WI38 (cell line): ENCODE results near the gene TACO1.

Experiments used
- H3K4me3 ChIP-seq: 2 replicates; pipeline ENCODE4 v1.5.1; 2011; ENCODE audit warnings: low read depth, mild to moderate bottlenecking, control low read depth, low read length
- TF ChIP-seq, protein P1 (sequence below): IDR thresholded peaks from 2 replicates; pipeline ENCODE4 v1.5.1; 2012; ENCODE audit warnings: low read depth, mild to moderate bottlenecking, control low read depth, low read length

The TACO1 gene

DNA sequence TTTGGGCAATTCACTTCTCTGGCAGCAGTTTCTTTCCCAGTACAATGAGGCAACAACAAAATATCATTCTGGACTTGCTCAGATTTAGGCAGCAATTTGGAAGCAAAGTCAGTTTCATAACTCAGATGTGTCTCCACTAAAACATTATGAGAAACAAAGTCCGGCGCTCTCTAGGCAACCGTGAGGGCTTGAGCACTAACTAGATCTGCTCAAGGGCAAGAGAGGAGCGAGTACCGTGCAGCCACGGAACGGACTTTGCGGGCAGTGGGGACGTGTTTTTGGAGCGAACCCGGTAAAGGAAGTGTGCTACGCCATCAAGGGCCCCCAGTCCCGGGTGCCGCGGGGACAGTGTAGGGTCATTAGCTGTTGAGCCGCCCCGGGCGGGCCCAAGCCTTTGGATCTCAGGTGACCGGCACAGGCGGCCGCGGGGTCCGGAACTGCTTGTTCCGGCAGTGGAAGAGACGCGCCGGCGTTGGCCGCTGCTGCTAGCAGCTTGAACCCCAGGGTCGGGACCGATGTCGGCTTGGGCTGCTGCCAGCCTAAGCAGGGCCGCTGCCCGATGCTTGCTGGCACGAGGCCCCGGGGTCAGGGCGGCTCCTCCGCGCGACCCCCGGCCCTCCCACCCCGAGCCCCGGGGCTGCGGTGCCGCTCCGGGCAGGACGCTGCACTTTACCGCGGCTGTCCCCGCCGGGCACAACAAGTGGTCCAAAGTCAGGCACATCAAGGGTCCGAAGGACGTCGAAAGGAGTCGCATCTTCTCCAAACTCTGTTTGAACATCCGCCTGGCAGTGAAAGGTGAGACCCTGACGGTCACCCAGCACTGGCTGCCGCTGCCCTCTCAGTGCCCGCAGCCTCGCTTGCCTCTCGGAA lies at the start of gene TACO1:
Gene TACO1 (plus strand): TSS at position 327 of the 870 bp plus-strand sequence. CDS start 189 bp downstream, at position 516.
- TF ChIP-seq, protein P1, sequence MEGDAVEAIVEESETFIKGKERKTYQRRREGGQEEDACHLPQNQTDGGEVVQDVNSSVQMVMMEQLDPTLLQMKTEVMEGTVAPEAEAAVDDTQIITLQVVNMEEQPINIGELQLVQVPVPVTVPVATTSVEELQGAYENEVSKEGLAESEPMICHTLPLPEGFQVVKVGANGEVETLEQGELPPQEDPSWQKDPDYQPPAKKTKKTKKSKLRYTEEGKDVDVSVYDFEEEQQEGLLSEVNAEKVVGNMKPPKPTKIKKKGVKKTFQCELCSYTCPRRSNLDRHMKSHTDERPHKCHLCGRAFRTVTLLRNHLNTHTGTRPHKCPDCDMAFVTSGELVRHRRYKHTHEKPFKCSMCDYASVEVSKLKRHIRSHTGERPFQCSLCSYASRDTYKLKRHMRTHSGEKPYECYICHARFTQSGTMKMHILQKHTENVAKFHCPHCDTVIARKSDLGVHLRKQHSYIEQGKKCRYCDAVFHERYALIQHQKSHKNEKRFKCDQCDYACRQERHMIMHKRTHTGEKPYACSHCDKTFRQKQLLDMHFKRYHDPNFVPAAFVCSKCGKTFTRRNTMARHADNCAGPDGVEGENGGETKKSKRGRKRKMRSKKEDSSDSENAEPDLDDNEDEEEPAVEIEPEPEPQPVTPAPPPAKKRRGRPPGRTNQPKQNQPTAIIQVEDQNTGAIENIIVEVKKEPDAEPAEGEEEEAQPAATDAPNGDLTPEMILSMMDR, result no peak
- H3K4me3 ChIP-seq, result peak within 1 kb of the TSS; percentile 82

DNA sequence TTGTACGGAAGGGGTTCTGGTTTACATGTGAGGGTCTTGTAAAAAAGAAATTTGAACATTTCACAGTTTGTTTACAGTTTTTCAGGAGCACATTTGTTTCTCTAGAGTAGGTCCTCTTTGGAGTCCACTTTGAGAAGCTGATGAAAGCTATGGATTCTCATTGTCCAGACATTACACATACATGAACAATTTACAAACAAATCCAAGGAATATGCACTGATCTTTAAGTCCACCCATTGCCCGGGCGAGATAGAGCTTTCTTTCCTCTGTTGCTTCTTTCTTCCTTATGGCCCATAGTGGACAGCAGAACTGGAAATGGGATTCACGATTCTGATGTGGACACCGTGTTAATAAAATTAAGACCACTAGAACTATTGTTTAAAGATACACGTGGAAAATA lies 48.5 kb upstream of the TACO1 start:
- TF ChIP-seq, protein P1, result no peak
- peak overlapping the region; percentile 82 for H3K4me3 ChIP-seq

DNA sequence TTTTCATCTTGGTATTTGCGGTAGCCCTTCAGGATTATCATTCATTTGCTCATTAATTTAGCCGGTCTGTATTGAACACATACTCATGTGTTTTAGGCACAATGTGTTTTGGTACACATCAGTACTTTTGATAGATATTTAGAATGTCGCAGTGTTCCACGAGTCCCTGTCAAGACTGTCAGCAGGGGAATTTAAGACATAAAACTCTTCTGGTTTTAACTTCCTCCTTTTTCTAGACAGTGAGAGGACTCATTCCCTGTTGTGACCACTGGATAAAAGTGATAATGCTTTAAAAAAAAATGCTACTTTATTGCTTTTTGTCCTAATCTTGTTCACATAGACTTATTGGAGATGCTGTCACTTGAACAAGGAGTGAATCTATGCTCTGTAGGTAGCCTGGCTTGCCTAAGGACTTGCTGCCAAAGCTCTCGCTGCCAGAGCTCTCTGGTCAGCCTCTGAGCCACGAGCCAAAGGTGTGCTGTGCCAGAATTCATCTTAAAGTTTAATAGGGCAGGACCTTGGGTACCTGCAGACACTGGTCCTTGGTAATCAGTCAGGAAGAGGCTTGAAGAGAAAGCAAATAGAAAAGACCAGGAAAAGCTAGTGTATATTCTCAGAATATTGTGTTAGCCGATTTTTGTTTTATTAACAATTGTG lies 45.1 kb upstream of the TACO1 start:
- no peak overlapping the region for H3K4me3 ChIP-seq
- TF ChIP-seq, protein P1, result no peak

DNA sequence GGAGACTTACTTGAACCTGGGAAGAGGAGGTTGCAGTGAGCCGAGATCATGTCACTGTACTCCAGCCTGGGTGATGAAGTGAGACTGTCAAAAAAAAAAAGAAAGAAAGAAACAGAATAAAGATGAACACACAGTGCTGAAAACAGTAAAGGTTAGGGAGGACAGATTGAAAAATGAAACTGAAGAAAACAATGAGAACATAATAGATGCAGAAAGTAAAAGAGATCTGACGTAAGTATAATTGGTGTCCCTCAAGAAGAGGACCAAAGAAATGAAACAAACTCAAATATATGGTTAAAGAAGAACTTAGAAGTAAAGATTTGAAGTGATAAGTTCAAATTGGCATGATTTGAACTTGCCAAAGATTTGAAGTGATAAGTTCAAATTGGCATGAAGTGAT lies 43.3 kb upstream of the TACO1 start:
- TF ChIP-seq, protein P1, result no peak
- no peak overlapping the region for H3K4me3 ChIP-seq

DNA sequence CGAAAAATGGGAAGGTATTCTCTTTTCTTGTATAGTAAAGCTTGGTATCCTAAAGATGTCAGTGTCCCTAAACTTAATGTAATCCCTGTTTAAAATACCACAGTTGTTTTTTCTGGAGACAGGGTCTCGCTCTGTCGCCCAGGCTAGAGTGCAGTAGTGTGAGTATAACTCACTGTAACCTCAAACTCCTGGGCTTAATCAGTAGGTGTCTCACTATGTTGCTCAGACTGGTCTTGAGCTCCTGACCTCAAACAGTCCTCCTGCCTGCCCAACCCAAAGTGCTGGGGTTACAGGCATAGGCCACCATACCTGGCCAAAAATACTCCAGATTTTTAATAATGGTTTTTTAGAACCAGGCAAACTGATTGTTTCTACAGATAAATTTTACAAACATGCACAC lies 42.3 kb upstream of the TACO1 start:
- H3K4me3 ChIP-seq, result no peak overlapping the region
- TF ChIP-seq, protein P1, result no peak

DNA sequence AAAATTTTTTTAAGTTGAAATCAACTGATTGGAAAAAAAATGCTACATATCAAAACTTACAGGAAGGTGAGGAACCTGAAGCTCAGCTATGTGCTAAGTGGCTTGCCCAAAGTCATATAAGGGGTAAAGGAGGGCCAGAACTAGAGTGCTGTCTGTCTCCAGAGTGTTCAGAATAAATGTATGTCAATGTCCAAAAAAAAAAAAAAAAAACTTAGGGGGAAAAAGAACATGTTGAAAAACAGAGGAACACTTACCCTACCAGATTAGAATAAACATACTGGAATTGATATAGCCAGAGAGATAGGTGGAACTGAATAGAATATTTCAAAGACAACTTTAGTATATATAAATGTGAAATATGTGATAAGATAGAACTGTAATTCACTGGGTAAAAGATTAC lies 38.9 kb upstream of the TACO1 start:
- H3K4me3 ChIP-seq, result no peak overlapping the region
- TF ChIP-seq, protein P1, result no peak

DNA sequence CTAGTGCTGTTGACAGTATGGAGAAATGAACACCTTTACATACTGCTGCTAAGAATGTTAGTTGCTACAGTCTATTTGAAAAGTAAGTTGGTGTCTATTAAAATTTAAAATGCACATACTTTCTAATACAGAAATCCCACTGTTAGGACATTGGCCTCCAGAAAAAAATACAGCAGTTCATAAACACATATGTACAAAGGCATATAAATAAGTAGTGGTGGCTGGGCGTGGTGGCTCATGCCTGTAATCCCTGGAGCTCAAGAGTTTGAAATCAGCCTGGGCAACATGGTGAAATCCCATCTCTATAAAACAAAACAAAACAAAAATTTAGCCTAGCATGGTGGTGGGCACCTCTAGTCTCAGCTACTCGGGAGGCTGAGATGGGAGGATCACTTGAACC lies 37.4 kb upstream of the TACO1 start:
- TF ChIP-seq, protein P1, result no peak
- no peak overlapping the region for H3K4me3 ChIP-seq
